ENCODE results near the gene RAB11FIP5.

Gene RAB11FIP5

DNA sequence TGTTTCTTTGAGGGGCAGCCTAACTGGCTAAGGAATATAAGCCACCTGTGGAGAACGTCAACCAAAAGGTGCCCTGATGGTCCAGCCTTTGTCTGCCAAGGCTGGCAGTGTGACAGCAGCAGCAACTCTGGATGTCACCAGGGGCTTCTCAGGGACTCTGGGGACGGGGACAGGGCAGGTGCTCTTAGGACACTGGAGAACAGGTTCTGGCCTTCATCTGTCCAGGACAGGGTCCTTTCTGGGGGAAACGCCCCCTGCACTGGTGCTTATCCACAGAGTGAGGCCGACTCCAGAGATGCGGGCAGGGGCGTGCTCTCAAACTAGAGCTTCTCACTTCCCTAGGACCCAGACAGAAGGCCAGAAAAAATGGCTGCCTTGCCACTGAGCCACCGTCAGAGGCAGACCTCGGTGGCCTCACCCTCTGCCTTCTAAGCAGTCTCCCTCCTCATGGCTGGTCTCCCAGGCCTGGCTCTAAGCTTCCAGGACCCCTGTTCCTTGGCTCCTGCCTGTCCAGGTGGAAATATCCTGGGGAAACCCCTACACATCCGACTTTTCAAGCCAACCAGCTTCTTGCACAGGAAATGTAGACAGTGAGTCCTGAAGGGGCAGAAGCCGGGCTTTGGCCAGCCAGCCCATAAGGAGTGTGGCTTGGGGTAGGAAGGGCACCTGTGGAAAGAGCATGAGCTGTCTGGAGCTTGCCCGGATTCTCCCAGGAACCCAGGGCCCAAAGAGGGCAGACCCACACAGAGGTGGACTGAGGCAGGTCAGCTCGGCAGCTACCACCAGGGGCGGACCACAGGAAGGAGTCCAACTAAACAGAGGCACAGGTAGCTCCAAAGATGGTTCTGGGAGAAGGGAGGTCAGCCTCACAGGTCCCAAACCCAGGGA is 30.0 kb downstream of the RAB11FIP5 start:
- DNase-seq, result no peak

DNA sequence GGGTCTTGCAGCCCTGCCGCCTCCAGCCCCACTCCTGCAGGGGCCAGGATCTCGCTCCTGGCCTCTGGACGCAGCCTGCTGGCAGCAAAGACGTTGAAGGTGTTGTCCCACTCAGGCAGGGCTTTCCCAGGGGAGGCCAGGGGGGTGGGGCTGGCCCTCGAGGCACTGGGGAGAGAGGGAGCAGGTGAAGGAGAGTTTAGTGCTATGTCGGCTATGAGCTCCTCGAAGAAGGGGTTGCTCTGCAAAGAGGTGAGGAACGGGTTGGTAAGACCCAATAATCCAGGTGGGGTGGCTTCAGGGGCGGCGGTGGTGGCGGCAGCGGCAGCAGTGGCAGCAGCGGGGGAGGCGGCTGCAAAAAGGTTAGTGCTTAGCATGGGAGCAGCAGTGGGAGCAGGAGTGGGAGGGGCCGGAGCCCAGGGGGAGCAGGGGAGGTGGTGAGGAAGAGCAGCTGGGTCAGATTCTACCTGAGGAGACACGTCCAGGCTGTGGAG is 31.5 kb downstream of the RAB11FIP5 start:
- no peak for DNase-seq

GRCh38 chr2:73080321-73081131 is 32.2 kb downstream of the RAB11FIP5 start:
- no peak for DNase-seq

DNA sequence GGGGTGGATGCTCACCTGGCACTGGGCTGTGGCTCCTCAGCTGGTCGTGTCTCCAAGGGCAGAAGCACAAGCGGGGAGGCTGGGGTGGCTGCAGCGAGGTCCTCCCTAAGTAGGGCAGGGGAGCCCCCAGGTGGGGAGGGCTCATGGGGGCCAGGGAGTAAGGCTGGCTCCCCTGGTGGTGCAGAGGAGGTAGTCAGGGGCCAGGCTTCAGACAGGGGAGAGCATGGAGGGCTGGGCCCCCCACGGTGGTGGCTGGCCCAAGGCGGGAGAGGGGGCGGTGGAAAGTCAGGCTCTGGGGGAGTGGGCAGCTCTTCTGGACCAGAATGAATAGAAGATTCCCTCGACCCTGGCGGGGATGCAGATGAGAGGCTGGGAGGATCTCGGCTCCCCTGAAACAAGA is 33.1 kb downstream of the RAB11FIP5 start:
- DNase-seq, result no peak

DNA sequence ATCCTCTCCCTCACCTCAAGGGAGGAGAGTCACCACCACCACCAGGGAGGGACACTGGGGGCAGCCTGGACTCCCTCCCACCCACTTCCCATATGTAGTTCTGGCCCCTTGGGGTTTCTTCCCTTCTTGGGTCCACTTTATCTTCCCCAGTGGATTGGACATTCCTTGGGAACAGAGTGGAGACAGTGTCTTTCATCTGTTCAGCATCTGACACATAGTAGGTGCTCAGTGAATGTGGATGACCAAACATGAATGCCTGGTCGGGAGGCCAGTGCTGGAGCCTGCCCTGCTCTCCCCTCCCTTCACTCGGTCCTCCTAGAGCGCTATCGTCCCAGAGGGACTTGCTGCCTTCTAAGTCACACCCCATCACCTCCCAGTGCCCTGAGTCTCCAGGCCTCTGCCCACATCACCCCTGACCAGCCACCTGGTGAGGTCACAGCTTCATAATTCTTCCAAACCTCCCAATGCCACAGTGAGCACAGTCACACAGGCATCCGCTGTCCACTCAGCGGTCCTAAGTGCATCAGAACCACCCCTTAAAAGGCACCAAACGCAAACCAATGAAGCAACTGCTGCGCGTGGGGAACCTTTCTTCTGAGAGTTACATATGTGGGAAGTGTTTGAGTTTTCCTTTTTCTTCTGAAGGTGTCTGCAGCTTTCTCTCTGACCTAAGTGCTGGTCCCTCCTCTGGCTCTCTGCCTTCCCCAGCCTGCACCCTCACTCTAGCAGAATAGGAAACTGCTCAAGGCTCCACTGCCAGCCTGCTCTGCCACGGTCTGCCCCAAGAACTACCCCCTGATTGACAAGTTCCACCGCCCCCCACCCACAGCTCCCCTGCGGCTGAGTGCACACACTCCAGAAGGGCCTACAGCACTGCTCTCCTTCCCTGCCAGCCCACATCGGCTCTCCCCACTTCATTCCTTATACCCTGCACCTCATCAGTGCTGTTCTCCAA is 34.0 kb downstream of the RAB11FIP5 start:
- DNase-seq, result no peak

DNA sequence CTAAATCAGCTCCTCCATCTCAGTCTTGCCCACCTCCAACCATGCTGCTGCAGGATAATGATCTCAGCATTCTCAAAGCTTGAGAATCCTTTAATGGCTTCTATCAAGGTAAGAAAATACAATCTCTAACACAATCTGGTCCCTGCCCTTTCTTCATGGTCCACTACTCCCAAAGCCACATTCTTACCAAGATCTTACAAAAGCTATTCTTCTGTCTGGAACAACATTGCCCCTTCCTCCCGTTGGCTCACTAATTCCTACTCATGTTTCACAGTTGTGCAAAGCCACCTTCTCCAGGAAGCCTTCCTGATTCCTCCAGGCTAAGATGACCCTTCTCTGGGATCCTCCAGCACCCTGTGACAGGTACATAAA is 35.3 kb downstream of the RAB11FIP5 start:
- DNase-seq, result no peak

DNA sequence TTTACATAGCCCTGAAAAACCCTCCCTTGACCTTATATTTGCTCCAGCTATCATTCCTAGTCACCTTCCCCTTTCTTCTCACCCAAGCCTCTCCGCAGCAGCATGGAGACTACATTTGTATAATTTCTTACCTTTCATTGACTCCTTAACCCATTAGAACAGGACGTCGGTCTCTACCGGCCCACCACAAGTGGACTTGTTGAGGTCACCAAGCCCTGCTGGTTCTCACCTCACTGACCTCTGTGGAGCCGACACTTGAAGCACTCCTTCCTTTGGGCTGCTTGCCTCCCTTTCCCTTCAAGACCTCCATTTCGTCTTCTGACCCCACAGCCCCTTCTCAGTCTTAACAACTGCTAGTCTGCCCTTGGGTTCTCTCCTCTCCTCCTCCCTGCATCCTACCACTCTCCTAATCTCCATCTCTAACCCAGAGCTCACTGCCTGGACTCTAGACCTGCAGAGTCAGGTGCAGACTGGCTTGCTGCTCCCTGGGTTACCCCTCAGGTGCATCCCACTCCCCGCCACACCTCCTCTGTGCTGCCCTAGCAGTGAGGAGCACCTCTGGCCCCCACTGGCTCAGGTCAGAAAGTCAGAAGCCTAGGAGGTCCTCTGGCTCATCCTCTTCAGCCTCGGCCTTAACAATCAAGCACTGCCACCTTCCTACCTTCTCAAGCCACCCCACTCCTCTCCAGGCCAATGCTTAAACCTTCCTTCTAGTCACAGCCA is 35.9 kb downstream of the RAB11FIP5 start:
- no peak for DNase-seq

DNA sequence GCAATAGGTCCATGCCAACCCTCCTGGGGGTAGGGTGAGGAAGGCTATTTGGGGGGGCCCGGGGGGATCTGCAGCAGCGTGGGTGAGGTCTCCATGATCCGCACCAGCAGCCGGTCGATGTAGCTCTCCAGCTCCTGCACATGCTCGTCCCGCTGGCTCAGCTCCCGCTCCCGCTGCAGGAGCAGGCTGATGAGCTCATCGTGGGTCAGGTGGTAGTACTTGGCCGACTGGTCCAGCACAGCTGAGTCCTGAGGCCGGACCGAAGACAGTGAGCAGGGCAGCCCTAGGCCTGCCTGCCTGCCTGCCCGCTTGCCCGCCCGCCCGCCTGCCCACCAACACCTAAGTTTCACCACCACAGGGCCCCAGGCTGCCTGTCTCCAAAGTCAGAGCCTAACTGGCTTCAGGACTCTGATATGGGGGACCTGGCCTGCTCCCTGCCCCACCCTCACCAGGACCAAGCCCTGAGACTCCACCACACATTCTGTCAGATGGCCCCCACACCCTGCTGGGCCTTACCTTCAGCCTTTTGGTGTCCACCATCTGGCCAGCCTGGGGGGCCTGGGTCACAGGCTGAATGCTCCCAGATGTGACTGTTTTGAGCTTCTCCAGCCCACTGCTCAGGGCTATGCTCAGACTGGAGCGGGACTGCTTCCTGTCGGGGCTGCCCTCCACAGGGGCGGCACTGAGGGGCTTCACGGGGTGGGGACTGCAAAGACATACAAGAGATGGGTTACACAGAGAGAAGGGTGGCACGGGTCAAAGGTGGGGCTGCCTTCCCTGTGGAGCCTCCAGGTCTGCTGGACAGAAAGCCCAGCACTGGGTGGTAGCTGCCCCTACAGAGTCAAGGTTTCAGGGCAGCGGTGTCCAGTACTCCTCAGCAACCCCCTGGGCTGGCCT is 37.0 kb downstream of the RAB11FIP5 start:
- DNase-seq, result no peak

DNA sequence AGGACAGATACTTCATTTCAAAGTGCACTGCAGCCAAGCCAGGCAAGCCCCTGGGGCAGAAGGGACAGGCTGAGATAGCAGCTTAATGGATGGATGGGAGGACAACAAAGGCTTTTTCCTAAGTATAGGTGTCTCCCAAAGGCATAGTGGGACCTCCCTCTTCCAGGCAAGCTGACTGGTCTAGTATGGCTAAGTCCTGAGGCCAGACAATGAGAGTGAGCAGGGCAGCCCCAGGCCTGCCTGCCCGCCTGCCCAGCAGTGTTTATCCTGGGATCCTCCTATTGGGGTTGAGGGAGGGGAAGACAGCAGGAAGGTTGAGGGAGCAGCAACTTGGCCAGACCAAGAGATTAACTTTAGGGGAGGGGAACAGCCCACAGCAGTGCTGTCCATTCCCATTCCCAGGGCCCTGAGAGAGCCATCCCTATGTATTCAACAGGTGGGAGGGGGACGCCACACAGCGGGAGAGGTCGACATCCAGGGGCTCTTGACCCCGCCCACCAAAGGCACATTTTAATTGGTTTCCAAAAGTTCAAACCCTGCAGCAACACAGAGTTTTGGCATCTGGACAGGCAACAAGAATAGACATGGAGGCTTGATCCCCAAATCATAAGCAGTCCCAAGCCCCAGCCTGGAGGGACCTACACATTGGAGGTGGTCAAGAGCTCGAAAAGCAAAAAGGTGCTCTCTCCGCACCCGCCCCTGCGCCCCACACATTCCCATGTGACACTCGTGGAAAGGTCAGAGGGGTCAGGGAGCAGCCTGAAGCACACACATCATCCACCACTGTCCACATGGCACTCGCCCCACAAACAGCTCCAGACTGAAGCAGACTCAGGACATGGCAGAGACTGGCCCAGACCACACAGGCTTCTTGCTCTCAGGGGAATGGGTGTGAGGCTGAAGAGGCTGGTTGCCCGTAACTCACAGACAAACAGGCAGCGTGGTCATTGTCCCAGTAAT is 38.4 kb downstream of the RAB11FIP5 start:
- no peak for DNase-seq

DNA sequence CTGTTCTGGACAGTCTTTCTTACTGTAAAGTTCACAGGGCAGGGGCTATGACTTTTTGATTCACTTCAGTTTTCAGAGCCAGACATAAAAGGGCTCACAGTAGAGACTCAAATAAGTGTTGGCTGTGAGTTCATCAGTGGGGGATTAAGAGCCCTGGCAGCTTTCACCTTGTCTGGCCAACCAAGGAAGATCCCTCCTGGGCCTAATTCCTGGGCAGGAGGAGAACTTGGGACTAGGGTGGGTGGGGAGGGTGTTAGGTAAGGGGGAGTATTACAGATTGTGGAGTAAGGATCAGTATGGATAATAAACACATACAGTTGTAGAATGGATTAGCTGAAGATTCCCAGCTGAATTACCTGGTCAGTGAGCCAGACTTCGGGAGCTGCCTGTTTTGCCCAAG is 40.3 kb downstream of the RAB11FIP5 start:
- DNase-seq, result no peak

GRCh38 chr2:73072129-73072395 is 40.7 kb downstream of the RAB11FIP5 start:
- DNase-seq, result peak in 1 of 2 donors; percentile 2

- DNase-seq, result peak; percentile 95 to 99
These were observed 41.2 kb downstream of the RAB11FIP5 start, which contains the start of gene SFXN5 for GRCh38 chr2:73071360-73072128. Gene SFXN5 (minus strand): TSS chr2:73071712. CDS start chr2:73071705, 7 bp downstream.

- DNase-seq, result peak; percentile 6 to 33
These were observed 41.9 kb downstream of the RAB11FIP5 start for GRCh38 chr2:73070643-73071359.

DNA sequence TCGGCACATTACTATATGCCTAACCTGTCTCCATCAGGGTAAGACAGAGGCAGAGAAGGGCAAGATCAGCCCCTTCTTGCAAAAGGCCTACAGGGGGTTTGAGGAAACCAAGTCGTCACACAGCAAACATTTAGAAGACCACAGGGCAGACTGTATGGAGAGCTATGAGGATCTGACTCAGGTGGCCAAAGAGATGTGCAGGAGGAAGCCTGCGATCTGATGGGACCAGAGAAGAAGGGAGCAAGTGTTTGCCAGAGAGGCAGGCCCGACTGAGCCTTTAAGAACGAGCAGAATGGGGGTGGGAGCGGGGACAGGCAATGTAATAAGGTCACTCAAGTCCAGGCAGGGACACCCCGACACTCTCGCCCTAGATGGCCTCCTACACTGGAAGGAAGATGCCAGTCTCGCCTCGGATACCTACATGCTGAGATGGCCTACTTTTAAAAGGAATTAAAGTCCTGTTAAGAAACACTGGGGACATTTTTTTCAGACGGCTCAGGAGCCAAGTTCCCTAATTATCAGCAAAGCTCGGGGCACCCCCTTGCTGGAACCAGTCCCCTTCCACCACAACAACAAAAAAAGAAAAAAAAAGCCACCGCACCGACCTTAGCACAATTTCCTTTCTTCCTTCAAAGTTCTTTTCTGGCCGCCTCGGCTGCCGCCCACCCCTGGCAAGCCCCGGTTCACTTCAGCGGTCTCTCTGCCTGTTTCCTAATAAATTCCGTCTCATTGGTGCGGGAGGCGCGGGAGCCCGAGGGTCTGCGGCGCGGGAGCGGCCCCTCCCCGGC is 42.7 kb downstream of the RAB11FIP5 start:
- peak; percentile 51 to 58 for DNase-seq

- DNase-seq, result no peak
These were observed 43.5 kb downstream of the RAB11FIP5 start for GRCh38 chr2:73069041-73069854.

- no peak for DNase-seq
These were observed 44.6 kb downstream of the RAB11FIP5 start for GRCh38 chr2:73068147-73068546.

DNA sequence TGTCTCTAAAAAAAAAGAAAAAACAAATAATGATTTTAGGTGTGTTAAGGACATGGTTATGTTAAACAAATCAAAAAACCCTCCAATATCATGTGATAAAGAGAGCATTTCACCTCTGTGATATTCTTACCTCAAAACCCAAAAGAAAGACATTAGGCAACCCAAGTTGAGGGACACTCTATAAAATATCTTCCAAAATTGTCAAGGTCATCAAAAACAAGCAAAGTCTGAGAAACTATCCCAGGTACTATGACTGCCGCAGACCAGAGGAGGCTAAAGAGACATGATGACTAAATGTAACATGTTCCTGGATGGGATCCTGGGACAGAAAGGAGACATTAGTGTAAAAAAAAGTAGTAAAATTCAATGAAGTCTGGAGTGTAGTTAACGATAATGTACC is 45.7 kb downstream of the RAB11FIP5 start:
- no peak for DNase-seq

Data from inflammatory macrophage treated with lipopolysaccharide for 1 hour (primary cell).